HepG2 (cell line): ENCODE data around the gene TTLL6. TPM values are rescaled to one million over a fixed set of nuclear protein-coding genes. Genes with fewer than 3 reads are reported as not detected.
A peak's percentile ranks its signal among the peaks of the same experiment; 100 is the strongest.

Source experiments
- CREBL2 ChIP-seq: sonication (generic); formaldehyde crosslinking; IDR thresholded peaks from 2 replicates; pipeline ENCODE4 v1.8.1; 2023; ENCODE audit warnings: missing genetic modification reagents, mild to moderate bottlenecking, borderline replicate concordance
- GATAD1 ChIP-seq: IDR thresholded peaks from 2 replicates; pipeline ENCODE4 v1.6.1; 2016; ENCODE audit warnings: missing genetic modification reagents, missing compliant biosample characterization
- HDAC1 ChIP-seq: sonication (generic); formaldehyde crosslinking; IDR thresholded peaks from 2 replicates; pipeline ENCODE4 v1.5.1; 2020; ENCODE audit warnings: mild to moderate bottlenecking, missing genetic modification reagents
- MAF1 ChIP-seq: sonication (generic); formaldehyde crosslinking; IDR thresholded peaks from 2 replicates; pipeline ENCODE4 v1.5.0; 2020; ENCODE audit warnings: missing genetic modification reagents, borderline replicate concordance
- MED13 ChIP-seq: sonication (generic); formaldehyde crosslinking; IDR thresholded peaks from 2 replicates; pipeline ENCODE4 v1.5.0; 2020; ENCODE audit warnings: missing genetic modification reagents
- MXD1 ChIP-seq: sonication (generic); formaldehyde crosslinking; IDR thresholded peaks from 2 replicates; pipeline ENCODE4 v1.4.0; 2020; ENCODE audit warnings: mild to moderate bottlenecking, missing genetic modification reagents
- NFIC ChIP-seq: IDR thresholded peaks from 2 replicates; pipeline ENCODE4 v1.6.1; 2012; ENCODE audit warnings: mild to moderate bottlenecking, low read length, inconsistent platforms
- PHB2 ChIP-seq: fragments of 450-650 bp; IDR thresholded peaks from 2 replicates; pipeline ENCODE4 v1.6.1; 2018; ENCODE audit not compliant: partially characterized antibody
- RNF2 ChIP-seq: fragments of 450-650 bp; conservative IDR thresholded peaks from 2 replicates; pipeline ENCODE4 v1.6.1; 2016; ENCODE audit warnings: low read depth
- SSRP1 ChIP-seq: IDR thresholded peaks from 2 replicates; pipeline ENCODE4 v1.6.1; 2016; ENCODE audit warnings: control low read depth
- TERF1 ChIP-seq: sonication (generic); formaldehyde crosslinking; IDR thresholded peaks from 2 replicates; pipeline ENCODE4 v1.8.0; 2022; ENCODE audit warnings: mild to moderate bottlenecking, missing genetic modification reagents, moderate library complexity
- THRA ChIP-seq: sonication (generic); formaldehyde crosslinking; IDR thresholded peaks from 2 replicates; pipeline ENCODE4 v1.4.0; 2020; ENCODE audit warnings: missing genetic modification reagents, borderline replicate concordance
- U2AF1 ChIP-seq: fragments of 200-400 bp; formaldehyde crosslinking; optimal IDR thresholded peaks from 2 replicates; pipeline ENCODE3; 2017; ENCODE audit warnings: mild to moderate bottlenecking, low read depth, low read length
- XBP1 ChIP-seq: sonication (generic); formaldehyde crosslinking; IDR thresholded peaks from 2 replicates; pipeline ENCODE4 v1.5.0; 2020; ENCODE audit warnings: missing genetic modification reagents
- ZNF12 ChIP-seq: sonication (generic); formaldehyde crosslinking; IDR thresholded peaks from 2 replicates; pipeline ENCODE4 v1.5.0; 2020; ENCODE audit warnings: missing genetic modification reagents
- ZNF317 ChIP-seq: sonication (generic); formaldehyde crosslinking; IDR thresholded peaks from 2 replicates; pipeline ENCODE4 v1.5.0; 2020; ENCODE audit warnings: mild to moderate bottlenecking, missing genetic modification reagents
- ZNF367 ChIP-seq: sonication (generic); formaldehyde crosslinking; IDR thresholded peaks from 2 replicates; pipeline ENCODE4 v1.4.0; 2020; ENCODE audit warnings: missing genetic modification reagents, borderline replicate concordance
- ZNF431 ChIP-seq: sonication (generic); formaldehyde crosslinking; IDR thresholded peaks from 2 replicates; pipeline ENCODE4 v1.9.0; 2022; ENCODE audit warnings: missing genetic modification reagents, low read depth, mild to moderate bottlenecking, borderline replicate concordance
- ZNF543 ChIP-seq: sonication (generic); formaldehyde crosslinking; IDR thresholded peaks from 2 replicates; pipeline ENCODE4 v1.4.0; 2020; ENCODE audit warnings: mild to moderate bottlenecking, missing genetic modification reagents
- ZNF552 ChIP-seq: sonication (generic); formaldehyde crosslinking; IDR thresholded peaks from 2 replicates; pipeline ENCODE4 v1.9.0; 2022; ENCODE audit warnings: missing genetic modification reagents, mild to moderate bottlenecking, borderline replicate concordance
- ZNF703 ChIP-seq: sonication (generic); formaldehyde crosslinking; IDR thresholded peaks from 2 replicates; pipeline ENCODE4 v1.5.1; 2020; ENCODE audit warnings: missing genetic modification reagents, mild to moderate bottlenecking, moderate library complexity, borderline replicate concordance
- ZNF749 ChIP-seq: sonication (generic); formaldehyde crosslinking; IDR thresholded peaks from 2 replicates; pipeline ENCODE4 v1.8.0; 2022; ENCODE audit warnings: mild to moderate bottlenecking, missing genetic modification reagents, moderate library complexity, borderline replicate concordance
- ZSCAN25 ChIP-seq: sonication (generic); formaldehyde crosslinking; IDR thresholded peaks from 2 replicates; pipeline ENCODE4 v1.8.0; 2022; ENCODE audit warnings: mild to moderate bottlenecking, missing genetic modification reagents
- ZUFSP ChIP-seq: sonication (generic); formaldehyde crosslinking; IDR thresholded peaks from 2 replicates; pipeline ENCODE4 v1.9.0; 2021; ENCODE audit warnings: missing genetic modification reagents, mild to moderate bottlenecking, borderline replicate concordance
- polyA plus RNA-seq, 8 experiments: library from polyadenylated mRNA; depleted of rRNA in 3 of 8; stranded (reverse) in 7 of 8; unstranded in 1 of 8; fragments of >200 nt; fragmentation: Illumina TruSeq in 4 of 8; extraction: Trizol in 4 of 8; gene quantifications; 2 replicates each; pipeline versions ENCODE4 v1.2.1 to v1.2.3, GENCODE V29; 2011 to 2016; ENCODE audit warnings: low read depth in 4 of 8, missing spikeins in 1 of 8, mixed read lengths in 1 of 8; ENCODE audit not compliant: insufficient read depth in 1 of 8
- total RNA-seq, 5 experiments: library from RNA; depleted of rRNA; stranded (reverse); fragments of >200 nt; fragmentation: Illumina TruSeq; extraction: Trizol; gene quantifications; 2 replicates each; pipeline ENCODE4 v1.2.3, GENCODE V29; 2016; ENCODE audit warnings: low read depth in 1 of 5

Gene TTLL6
- total and polyA plus RNA-seq, 2 of the 13 experiments (the other 11 are each of a cell fraction or from before 2014, with no cell fraction given): 0.04 to 0.08 TPM

GRCh38 chr17:48795444-48796162 lies 21.4 kb downstream of the TTLL6 start (continued):
- no peak for TF ChIP-seq TERF1
- peak; percentile 62; the same call in 1 of the 2 replicates for TF ChIP-seq THRA
- TF ChIP-seq HDAC1 (CRISPR knock-in tag): peak; percentile 68; the same call in 1 of the 2 replicates
- peak; percentile 81 for TF ChIP-seq NFIC
- no peak for TF ChIP-seq U2AF1
- no peak for TF ChIP-seq MAF1 (CRISPR knock-in tag)
- TF ChIP-seq ZNF543 (CRISPR knock-in tag): peak; percentile 84; the same call in 1 of the 2 replicates
- TF ChIP-seq ZSCAN25: 0 out of 2 replicates have a peak, but pooled peaks have one; percentile 46
- no peak for TF ChIP-seq XBP1
- peak; percentile 89 for TF ChIP-seq RNF2
- peak; percentile 72; the same call in 1 of the 2 replicates for TF ChIP-seq ZNF749
- no peak for TF ChIP-seq ZNF367
- no peak for TF ChIP-seq PHB2
- no peak for TF ChIP-seq ZNF317 (CRISPR knock-in tag)
- TF ChIP-seq ZNF552 (CRISPR knock-in tag): no peak
- no peak for TF ChIP-seq MXD1
- no peak for TF ChIP-seq CREBL2 (CRISPR knock-in tag)
- TF ChIP-seq GATAD1 (CRISPR knock-in tag): no peak; the same call in none of the 2 replicates
- peak; percentile 54 for TF ChIP-seq ZNF703
- TF ChIP-seq ZNF12 (CRISPR knock-in tag): peak; percentile 48; the same call in 1 of the 2 replicates
- TF ChIP-seq SSRP1 (CRISPR knock-in tag): no peak
- no peak for TF ChIP-seq ZNF431 (CRISPR knock-in tag)
- no peak for TF ChIP-seq ZUFSP (CRISPR knock-in tag)
- no peak for TF ChIP-seq MED13 (CRISPR knock-in tag)
